H1 (cell line): Measurements from ENCODE around the gene SEL1L3.

Experiments
- BACH1 ChIP-seq: IDR thresholded peaks from 2 replicates; pipeline ENCODE4 v1.6.1; 2012; ENCODE audit warnings: low read length, improper control_type of control experiment
- CEBPB ChIP-seq: IDR thresholded peaks from 2 replicates; pipeline ENCODE4 v1.6.1; 2012; ENCODE audit warnings: low read depth, low read length
- CHD1 ChIP-seq: IDR thresholded peaks from 2 replicates; pipeline ENCODE4 v1.6.1; 2012; ENCODE audit warnings: low read depth, low read length, improper control_type of control experiment
- EP300 ChIP-seq, 2 experiments: IDR thresholded peaks; 1 replicate in 1 of 2; 2 replicates in 1 of 2; pipeline ENCODE4 v1.6.1; 2011 to 2012; ENCODE audit warnings: low read depth in 2 of 2, low read length in 2 of 2, mild to moderate bottlenecking in 2 of 2, borderline replicate concordance in 1 of 2, inconsistent platforms in 1 of 2, moderate library complexity in 1 of 2
- MAFK ChIP-seq: IDR thresholded peaks from 2 replicates; pipeline ENCODE4 v1.6.1; 2012; ENCODE audit warnings: low read depth, mild to moderate bottlenecking, improper control_type of control experiment, low read length
- NRF1 ChIP-seq: IDR thresholded peaks from 2 replicates; pipeline ENCODE4 v1.6.1; 2011; ENCODE audit warnings: mild to moderate bottlenecking, low read depth, low read length, improper control_type of control experiment
- POLR2A ChIP-seq, 2 experiments: IDR thresholded peaks; 1 replicate in 1 of 2; 2 replicates in 1 of 2; pipeline ENCODE4 v1.6.1; 2011; ENCODE audit warnings: low read depth in 2 of 2, low read length in 2 of 2, mild to moderate bottlenecking in 2 of 2; ENCODE audit errors: control extremely low read depth in 1 of 2
- POLR2AphosphoS5 ChIP-seq: IDR thresholded peaks from 2 replicates; pipeline ENCODE4 v1.6.1; 2011; ENCODE audit warnings: low read depth, low read length
- TAF1 ChIP-seq: IDR thresholded peaks from 2 replicates; pipeline ENCODE4 v1.6.1; 2011; ENCODE audit warnings: mild to moderate bottlenecking, low read depth, low read length
- TBP ChIP-seq: IDR thresholded peaks from 2 replicates; pipeline ENCODE4 v1.6.1; 2011; ENCODE audit warnings: low read depth, low read length, improper control_type of control experiment
- TCF12 ChIP-seq: IDR thresholded peaks from 2 replicates; pipeline ENCODE4 v1.6.1; 2011; ENCODE audit warnings: low read depth, mild to moderate bottlenecking, low read length
- TF ChIP-seq, protein P1 (sequence below), 3 experiments: IDR thresholded peaks; 1 replicate in 2 of 3; 2 replicates in 1 of 3; pipeline versions ENCODE4 v1.5.1 to v1.6.1; 2011; ENCODE audit warnings: low read length in 3 of 3, mild to moderate bottlenecking in 3 of 3, inconsistent platforms in 2 of 3, low read depth in 1 of 3, moderate library complexity in 1 of 3; ENCODE audit not compliant: insufficient read depth in 1 of 3; ENCODE audit errors: control extremely low read depth in 1 of 3
- TF ChIP-seq, protein P2 (sequence below): IDR thresholded peaks from 2 replicates; pipeline ENCODE4 v1.6.1; 2011; ENCODE audit warnings: low read depth, mild to moderate bottlenecking, low read length; ENCODE audit not compliant: insufficient read depth

DNA sequence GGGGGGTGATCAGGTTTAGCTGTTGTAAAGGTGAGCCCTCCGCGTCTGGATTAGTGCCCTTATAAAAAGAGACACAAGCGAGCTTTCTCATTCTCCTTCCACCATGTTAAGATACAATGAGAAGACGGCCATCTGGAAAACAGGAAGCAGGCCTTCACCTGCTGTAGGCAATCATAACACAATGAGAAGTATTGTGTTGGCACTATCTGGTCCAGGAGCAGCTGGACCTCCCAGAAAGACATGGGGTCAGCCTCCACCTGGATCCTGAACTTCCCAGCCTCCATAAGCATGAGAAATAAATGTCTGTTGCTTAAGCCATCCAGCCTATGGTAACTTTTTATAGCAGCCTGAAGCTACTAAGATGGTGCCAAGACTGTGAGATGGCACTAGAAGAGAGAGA is 42.6 kb upstream of the SEL1L3 start:
- TF ChIP-seq NRF1 (no peak), TBP (no peak), CEBPB (no peak), TAF1 (no peak), POLR2AphosphoS5 (no peak), EP300 (IDR thresholded peaks at IDR 0.05; ENCODE audit: borderline replicate concordance in 1 of 2, low read depth in 2 of 2, low read length in 2 of 2) (no peak), MAFK (no peak), POLR2A (IDR thresholded peaks at IDR 0.05; ENCODE audit: control extremely low read depth in 1 of 2, low read depth in 2 of 2, low read length in 2 of 2) (no peak), CHD1 (no peak), TCF12 (no peak), BACH1 (no peak)
- TF ChIP-seq, protein P1, sequence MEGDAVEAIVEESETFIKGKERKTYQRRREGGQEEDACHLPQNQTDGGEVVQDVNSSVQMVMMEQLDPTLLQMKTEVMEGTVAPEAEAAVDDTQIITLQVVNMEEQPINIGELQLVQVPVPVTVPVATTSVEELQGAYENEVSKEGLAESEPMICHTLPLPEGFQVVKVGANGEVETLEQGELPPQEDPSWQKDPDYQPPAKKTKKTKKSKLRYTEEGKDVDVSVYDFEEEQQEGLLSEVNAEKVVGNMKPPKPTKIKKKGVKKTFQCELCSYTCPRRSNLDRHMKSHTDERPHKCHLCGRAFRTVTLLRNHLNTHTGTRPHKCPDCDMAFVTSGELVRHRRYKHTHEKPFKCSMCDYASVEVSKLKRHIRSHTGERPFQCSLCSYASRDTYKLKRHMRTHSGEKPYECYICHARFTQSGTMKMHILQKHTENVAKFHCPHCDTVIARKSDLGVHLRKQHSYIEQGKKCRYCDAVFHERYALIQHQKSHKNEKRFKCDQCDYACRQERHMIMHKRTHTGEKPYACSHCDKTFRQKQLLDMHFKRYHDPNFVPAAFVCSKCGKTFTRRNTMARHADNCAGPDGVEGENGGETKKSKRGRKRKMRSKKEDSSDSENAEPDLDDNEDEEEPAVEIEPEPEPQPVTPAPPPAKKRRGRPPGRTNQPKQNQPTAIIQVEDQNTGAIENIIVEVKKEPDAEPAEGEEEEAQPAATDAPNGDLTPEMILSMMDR (IDR thresholded peaks at IDR 0.05; ENCODE audit: control extremely low read depth in 1 of 3, insufficient read depth in 1 of 3, low read depth in 1 of 3, low read length in 3 of 3) = no peak
- TF ChIP-seq, protein P2, sequence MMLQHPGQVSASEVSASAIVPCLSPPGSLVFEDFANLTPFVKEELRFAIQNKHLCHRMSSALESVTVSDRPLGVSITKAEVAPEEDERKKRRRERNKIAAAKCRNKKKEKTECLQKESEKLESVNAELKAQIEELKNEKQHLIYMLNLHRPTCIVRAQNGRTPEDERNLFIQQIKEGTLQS = no peak
